ENCODE data around the gene GBA3.

Gene GBA3

DNA sequence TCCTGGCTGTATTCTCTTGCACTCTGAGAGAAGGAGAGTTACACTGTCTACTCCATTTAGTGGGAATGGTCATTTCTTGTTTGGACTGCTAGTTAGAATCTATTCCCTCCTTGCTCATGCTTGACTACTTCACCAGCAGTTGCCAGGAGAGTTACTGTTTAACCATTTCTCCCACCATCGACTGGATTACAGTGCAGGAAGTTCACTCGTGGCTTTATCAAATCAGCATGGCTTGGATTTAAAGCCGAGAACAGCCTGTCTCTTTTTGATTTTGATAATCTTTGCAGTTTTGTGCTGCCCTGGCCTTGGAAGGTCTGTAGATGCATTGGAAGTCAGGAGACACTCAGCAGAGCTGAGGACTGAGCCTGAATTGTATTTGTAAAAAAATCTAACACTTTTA lies 3.2 kb downstream of the GBA3 start:
- no peak for DNase-seq (ENCODE audit: low read depth, low spot score)

DNA sequence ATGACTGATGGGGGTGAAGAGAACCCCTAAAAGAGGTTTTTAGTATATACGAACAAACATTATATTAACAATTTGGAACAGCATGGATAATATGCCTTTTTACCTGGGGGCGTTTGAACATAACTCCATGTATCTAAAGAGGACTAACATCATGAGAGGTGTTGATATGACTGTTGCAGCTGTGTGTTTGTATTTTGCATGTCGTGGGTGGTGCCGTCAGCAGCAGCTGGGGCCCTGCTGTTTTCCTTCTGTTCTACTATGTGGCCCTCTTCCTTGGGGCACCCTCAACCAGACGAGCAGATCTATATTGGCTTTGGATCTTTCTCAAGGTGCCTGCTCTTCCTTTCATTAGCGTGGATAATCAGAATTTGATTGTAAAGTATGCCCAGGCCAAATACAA lies 11.2 kb downstream of the GBA3 start:
- DNase-seq (ENCODE audit: low read depth, low spot score), result no peak

DNA sequence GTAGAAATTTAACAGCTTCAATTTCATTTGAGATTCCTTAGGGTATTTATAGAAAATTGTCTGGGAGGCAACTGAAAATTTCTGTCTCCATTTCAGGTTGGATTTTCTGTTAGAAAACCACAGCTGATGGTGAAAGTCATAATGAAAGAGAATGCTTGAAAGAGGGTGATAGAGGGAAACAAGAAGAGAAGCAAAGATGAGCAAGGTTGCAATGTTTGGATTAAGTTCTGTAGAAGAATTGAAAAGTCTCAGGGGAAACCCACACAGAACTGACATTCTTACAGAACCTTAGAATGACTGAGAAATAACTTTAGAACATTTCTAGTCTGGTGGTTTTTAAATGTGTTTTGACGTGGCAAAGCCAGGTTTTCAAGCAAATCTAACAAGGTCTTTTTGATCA lies 14.7 kb downstream of the GBA3 start:
- no peak for DNase-seq (ENCODE audit: low read depth, low spot score)

DNA sequence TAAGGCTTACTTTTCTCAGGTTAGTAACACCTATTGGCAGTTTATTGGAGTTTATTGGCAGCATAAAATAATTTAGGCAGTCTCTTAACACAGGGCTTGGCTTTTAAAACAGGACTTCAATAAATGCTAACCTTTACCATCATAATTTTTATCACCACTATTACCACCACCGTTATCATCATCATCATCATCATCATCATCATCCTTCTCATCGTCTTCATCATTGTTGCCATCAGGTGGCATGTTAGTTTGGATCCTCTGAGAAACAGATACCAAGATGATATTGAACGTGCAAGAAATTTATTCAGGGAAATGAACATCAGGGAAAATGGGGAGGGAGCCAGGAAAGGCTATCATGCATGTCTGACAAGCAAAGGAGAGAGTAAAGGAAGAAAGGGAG lies 16.2 kb downstream of the GBA3 start:
- DNase-seq (ENCODE audit: low read depth, low spot score), result no peak

DNA sequence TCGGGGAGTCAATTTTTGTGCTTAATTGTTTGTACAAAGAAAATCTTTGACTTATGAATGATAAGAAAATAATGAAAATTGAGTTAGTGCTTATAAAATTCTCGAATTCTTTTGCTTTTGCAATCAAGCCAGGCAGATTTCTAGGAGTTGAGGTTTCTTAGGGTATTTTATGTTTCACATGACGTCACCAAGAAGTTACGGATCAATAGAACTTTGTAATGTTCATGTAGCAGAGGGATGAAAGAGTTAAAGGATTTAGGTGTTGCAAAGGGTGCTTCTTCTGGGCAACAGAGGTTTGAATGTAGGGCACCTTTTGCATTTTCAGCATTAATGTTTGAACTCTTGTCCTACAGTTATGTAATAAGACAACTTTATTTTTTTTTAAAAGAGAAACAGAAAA lies 19.4 kb downstream of the GBA3 start:
- DNase-seq (ENCODE audit: low read depth, low spot score), result no peak

DNA sequence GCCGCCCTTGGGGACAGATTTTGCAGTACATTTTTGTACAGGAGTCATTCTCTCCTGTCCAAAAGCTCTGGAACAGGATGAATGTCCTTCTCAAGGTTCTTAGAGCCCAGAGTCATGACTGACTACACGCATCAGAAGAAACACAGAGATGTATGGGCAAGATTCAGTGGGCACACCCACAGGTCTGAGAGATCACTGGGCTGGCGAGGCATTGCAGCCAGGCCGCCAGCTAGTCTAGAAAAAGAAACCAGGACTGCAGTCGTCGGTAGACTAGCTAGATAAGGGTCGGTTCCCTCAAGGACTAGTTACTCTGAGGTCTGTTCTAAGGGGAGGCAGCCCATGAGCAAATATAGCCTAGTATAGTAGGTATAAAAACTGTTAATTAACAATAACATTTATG lies 19.8 kb downstream of the GBA3 start:
- no peak for DNase-seq (ENCODE audit: low read depth, low spot score)

DNA sequence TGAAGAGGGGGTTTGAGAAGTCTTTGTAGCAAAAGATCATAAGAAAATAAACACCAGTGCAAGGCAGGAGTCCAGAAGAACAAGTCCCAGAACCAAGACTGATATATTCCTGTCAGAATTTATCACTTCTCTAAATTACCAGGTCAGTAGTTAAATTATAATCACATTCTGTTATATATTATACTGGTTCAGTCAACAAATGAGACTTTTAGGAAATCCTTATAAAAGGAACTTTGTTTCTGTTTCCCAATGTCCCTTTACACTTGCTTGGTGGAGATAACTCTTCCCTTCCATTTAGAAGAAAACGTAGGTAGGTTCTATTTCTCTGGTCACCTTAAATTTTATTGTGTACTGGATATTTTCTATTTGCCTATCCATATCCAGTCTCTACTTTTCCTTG lies 21.1 kb downstream of the GBA3 start:
- DNase-seq (ENCODE audit: low read depth, low spot score), result no peak

DNA sequence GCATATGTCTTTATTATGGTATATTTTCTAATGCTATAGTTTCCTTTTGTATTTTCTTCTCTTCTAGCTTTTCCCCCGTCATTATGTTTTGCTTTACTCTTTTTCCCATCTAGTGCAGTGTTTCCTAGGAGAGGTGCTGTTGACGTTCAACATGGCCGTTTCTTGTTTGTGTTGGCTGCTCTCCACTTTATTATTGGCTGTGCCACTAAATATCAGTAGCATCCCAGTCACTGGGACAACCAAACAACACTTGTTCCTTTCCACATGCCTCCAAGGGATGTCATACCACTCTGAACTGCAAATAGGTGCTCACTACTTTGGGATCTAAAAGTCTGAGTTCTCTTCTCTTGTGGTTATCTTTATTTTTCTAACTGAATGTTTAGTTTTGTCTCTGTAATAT lies 26.5 kb downstream of the GBA3 start:
- DNase-seq (ENCODE audit: low read depth, low spot score), result no peak

DNA sequence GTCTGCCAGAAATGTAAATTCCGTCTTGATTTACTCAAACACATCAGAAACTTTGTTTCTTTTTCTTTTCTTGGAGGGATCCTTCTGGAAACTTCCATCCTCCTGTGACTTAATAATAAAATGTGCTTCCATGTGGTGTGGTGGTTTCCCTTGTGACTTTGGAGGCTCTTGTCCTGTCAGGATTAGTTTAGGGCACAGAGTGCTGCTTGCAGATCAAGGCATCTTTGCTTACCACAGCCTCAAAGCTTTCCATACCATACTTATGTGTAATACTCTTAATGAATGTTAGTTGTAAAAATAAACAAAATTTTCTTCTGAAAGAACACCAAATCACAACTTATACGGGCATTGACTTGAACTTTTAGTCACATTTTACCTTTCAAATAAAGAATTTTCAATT lies 27.4 kb downstream of the GBA3 start:
- DNase-seq (ENCODE audit: low read depth, low spot score), result no peak

DNA sequence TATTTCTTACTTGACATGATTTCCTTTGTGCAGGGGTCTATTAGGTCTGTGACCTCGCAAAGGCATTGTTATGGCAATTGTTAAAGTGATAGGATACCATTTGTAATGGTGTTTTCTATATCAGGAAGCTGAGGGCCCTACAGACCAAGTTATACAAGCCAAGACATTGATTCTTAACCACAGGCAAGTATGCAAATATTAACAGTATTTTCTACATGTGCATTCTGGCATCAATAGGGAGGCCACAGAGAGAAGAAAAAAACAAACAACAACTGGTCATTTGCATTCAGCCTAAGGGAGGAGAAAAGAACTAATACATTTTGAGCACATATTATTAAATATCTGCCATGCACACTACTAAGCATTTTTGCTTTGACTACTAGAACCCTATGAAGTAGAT lies 28.5 kb downstream of the GBA3 start:
- no peak for DNase-seq (ENCODE audit: low read depth, low spot score)

DNA sequence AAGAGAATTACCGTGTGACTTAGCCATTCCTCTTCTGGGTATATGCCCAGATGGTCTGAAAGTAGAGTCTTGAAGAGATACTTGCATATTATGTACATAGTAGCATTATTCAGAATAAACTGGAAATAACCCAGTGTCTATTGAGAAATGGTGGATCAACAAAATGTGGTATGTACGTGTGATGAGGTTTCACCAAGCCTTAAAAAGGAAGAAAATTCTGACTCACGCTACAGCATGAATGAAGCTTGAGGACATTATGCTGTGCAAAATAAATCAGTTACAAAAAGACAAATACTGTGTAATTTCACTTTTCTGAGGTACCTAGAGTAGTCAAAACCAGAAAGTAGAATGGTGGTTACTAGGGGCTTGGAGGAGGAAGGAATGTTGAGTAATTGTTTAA lies 37.3 kb downstream of the GBA3 start:
- no peak for DNase-seq (ENCODE audit: low read depth, low spot score)

DNA sequence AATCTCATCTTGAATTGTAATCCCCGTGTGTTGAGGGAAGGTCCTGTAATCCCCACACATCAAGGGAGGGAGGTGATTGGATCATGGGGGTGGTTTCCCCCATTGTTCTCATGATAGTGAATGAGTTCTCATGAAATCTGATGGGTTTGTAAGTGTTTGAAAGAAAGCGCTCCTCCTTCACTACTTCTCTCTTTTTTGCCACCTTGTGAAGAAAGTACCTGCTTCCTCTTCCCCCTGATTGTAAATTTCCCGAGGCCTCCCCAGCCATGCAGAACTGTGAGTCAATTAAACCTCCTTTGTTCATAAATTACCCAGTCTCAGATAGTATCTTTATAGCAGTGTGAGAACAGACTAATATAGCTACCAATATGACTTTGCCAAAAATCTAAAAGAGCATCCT lies 41.1 kb downstream of the GBA3 start:
- DNase-seq (ENCODE audit: low read depth, low spot score), result no peak

DNA sequence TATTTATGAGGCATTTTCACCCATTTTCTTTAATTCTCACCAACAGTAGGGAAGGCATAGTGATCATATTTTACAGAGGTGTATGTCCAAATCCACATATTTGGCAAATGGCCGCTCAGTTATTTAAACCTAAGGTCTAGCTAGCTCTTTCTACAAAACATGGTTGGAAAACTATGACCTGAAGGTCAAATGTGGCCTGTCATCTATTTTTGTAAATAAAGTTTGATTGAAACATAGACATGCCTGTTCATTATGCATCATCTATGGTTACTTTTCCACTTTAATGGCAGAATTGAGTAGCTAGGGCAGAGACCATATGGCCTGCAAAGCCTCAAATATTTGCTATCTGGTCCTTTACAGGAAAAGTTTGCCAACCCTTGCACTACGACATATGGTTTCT lies 44.2 kb downstream of the GBA3 start:
- no peak for DNase-seq (ENCODE audit: low read depth, low spot score)

DNA sequence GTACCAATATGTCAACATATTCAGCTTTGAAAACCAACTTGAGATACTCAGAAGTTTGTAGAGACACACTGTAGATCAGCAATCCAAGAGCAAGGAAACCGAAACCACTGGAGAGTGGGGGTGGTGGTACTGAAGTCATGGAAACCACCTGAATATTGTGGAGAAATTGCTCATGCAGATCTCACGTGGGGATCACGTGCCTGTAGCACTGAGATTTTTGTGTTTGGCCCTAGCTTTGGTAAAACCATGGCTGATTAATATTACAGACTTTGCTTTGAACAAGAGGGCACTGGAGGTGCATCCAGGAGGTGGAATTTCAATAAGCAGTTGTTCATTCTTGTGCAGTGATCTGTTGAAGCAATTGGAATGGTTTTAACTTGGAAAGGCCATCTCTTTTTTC lies 47.2 kb downstream of the GBA3 start:
- no peak for DNase-seq (ENCODE audit: low read depth, low spot score)

DNA sequence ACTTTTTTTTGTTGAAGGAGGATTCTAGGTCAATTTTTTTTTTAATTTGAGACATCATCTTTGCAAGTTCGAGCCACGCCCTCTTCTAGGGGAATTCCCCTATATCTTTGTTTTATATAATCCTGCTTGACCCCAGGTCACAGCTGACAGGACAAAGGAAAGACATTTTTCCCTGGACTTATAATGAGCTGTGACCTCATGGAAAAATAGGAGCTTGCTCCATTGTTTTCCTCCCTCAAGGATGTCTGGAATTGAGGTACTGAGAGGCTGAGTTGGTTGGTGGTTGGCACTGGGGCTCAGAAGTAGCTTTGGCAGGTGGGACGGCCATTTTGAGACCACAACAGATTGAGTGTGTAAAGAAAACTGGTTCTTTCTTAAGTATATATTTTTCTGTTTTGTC lies 49.0 kb downstream of the GBA3 start:
- DNase-seq (ENCODE audit: low read depth, low spot score), result no peak

DNA sequence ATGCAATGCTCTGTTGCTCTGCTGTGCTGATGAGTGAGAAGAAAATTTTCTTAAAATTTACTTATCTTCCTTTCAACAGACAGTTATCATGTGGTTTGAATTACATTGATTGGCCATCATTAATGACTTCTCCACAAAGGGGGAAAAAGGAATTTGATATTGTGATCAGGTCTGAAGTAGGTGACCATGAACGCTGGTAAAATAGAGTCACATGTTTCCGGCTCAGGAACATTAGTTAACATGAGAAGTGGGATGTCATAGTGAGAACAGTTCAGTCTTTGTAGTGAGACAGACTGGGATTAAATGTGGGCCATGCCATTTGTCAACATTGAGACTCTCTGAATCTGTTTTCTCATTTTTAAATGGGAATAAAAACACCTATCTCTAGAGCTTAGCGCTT lies 50.6 kb downstream of the GBA3 start:
- DNase-seq (ENCODE audit: low read depth, low spot score), result no peak

DNA sequence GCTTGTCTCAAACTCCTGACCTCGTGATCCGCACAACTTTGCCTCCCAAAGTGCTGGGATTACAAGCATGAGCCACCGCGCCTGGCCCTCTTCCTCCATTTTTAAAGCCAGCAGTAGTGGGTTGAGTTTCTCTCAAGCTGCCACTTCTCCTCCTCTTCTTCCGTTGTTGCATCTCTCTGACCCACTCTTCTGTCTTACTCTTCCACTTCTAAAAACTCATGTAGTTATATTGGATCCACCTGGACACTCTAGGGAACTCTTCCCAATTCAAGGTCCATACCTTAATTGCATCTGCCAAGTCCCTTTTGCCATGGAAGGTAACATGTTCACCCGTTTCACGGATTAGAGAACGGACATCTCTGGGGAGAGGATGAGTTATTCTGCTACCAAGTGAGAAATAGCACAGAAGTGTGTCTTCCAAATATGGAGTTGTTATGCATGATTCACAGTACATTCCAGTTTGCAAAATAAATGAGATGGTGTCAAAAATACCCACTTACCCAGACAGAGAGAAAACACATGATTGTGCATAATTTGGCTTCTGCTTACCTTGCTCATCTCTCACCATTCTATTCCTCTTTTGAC lies 51.8 kb downstream of the GBA3 start:
- no peak for DNase-seq (ENCODE audit: low read depth, low spot score)

DNA sequence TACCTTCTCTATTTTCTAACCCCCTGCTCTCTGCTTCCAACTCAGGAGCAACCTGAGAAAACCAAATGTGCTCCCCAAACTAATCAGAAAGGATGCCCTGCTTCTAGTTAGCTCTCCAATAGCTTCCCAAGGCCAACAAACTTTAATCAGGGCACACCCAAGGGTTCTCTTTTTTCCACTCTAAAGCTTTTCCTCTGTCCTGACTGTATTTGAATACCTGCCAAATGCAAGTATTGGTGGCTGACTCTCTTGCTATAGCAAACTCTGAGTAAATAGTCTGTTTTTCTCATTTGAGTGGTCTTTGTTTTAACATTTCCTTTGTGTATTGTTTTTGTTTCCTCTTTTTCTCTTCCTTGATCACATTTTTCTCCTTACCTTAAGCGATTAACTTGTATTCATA lies 52.5 kb downstream of the GBA3 start:
- DNase-seq (ENCODE audit: low read depth, low spot score), result no peak

DNA sequence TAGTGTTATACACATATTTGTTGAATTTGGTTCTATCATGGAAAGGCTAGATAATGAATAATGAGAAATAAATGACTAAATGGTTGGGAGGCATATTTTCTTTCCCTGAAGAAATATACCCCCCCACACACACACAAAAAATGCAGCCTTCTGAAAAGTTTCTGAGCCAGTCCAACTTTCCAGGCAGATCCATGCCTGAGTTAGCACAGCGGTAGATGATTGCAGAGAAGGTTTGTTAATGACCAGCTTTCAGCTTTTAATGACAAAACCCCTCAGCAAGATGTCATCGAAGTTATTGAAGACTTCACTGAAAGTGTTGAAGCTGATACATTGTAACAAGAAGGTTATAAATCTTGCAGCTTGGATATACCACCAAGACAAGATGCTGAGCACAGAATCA lies 61.4 kb downstream of the GBA3 start:
- no peak for DNase-seq (ENCODE audit: low read depth, low spot score)

DNA sequence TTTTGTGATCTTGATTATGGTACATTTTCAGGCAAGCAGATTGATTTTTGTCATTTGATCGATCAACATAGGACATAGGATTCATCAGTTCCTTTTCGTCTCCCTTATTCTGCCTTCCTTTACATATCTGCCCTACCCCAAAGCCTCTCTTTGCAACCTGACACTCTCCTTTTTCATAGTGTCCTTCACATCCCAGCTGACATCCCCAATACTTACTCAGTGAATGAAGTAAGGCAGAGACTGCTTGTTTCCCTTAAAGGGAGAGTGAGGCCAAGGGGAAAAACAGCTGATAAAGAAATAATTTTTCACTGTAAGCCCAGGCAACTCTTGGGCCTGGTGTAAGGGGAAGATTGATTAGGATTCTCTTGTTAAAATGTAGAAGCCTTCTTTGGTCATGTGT lies 69.8 kb downstream of the GBA3 start:
- DNase-seq (ENCODE audit: low read depth, low spot score), result no peak

DNA sequence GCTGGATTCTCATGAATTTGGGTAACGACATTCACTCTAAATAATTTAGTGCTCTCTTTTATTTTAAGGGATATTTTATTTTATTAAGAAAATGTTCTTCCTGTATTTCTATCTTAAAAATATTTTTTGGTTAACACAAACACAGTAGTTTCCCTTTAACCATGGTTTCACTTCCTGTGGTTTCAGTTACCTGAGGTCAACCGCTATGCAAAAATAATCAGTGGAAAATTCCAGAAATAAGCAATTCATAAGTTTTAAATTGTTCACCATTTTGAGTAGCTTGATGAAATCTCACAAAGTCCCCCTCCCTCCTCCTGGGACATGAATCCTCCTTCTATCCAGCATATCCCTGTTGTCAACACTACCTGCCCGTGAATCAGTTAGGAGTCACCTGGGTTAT lies 71.4 kb downstream of the GBA3 start:
- DNase-seq (ENCODE audit: low read depth, low spot score), result no peak

DNA sequence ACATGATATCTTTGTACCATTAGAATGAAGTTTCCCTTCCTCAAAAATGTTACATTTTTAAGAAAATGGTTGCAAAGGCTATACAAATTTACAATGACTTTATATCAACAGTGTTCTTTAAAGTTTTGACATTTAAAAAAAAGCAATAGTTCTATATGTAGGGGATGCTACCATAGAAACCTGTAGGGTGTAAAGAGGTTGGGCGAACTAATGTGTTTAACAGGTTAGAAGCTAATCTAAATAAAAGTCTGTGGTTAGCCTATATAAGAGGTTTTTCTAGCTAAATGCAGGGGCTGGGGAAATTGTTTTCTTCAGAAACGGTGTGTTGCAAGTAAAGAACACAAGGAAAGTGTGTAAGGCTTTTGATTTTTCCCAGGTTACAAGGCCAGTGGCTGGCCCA lies 73.3 kb downstream of the GBA3 start:
- no peak for DNase-seq (ENCODE audit: low read depth, low spot score)

DNA sequence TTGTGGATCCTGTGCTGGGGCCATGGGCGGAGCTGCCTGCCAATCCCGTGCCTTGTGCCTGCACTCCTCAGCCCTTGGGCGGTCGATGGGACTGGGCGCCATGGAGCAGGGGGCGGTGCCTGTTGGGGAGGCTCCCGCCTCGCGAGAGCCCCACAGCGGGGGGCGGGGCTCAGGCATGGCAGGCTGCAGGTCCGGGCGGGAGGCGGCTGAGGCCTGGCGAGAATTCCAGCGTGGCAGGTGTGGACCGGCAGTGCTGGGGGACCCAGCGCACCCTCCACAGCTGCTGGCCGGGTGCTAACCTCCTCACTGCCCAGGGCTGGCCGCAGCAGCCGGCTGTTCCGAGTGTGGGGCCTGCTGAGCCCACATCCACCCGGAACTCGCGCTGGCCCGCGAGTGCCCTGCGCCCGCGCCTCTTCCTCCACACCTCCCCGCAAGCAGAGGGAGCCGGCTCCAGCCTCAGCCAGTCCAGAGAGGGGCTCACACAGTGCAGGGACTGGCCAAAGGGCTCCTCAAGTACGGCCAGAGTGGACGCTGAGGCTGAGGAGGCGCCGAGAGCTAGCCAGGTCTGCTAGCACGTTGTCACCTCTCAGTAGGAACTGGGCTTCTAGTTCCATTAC lies 85.9 kb downstream of the GBA3 start:
- no peak for DNase-seq (ENCODE audit: low read depth, low spot score)

DNA sequence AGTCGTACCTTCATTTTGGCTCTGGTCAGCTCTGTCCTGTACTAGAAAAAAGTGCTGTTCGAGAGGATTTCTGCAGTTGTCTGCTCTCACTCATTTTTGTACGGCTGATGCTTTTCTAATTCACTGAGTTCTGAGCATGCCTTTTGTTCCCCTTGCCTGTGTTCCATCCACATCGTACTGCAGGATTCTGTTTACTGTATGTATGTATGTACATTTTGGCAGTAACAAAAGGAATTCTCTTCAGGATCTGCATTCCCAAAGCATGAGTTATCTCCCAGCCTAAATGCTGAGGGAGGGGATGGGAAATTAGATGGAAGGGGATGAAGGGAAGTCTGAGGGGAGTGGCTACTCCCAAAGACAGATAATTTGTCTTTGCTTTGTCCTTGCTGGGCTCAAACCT lies 87.6 kb downstream of the GBA3 start:
- no peak for DNase-seq (ENCODE audit: low read depth, low spot score)
